Heart left ventricle (tissue), 13 donors: ENCODE results near the gene MT1M.

Source experiments
- CTCF ChIP-seq, 12 donors: fragments of 200-600 bp; sonication (generic) in 4 of 12; IDR thresholded peaks; one replicate each; pipeline versions ENCODE4 v1.5.0 to v1.8.0; 2018 to 2022; ENCODE audit warnings: antibody characterized with exemption in 12 of 12, mild to moderate bottlenecking in 5 of 12
- POLR2A ChIP-seq, 2 donors: fragments of 450-650 bp; IDR thresholded peaks; one replicate each; pipeline ENCODE4 v1.6.1; 2017; ENCODE audit warnings: antibody characterized with exemption in 2 of 2, mild to moderate bottlenecking in 2 of 2, moderate library complexity in 2 of 2
- donor health status: ischemic (EF 13 %, LVEDD 7.1; RV severe dilation, severe dysfunction).
- donor health status: DM: no; HTN: yes; CAD: no.
- donor health status: DM: no; HTN: no; CAD: no.
- donor health status: ischemic (EF 25% LVEDD 6.9; RV normal size, moderate dysfunction).
- donor health status: ischemic (EF 25% LVEDD 5.7; RV mildly dilated, moderate dysfunction).
- donor health status: ischemic (EF 35%, LVEDD 5.7; RV mildly dilated, moderate dysfunction).
- donor health status: nonischemic (EF 11% LVEDD 7.7; RV severe dilation, severe dysfunction).
- donor health status: DM: yes; HTN: yes; CAD: no.
- donor health status: PGD.
- donor health status: ischemic (EF 29% LVEDD 5.4; RV normal size, mild dysfunction).
- donor health status: nonischemic (EF 23%, LVEDD 6.1; RV moderate dilation, normal function).

GRCh38 chr16:56625140-56625942 is 7.1 kb upstream of the MT1M start, which contains the start of gene MT1E:
- TF ChIP-seq CTCF (IDR thresholded peaks at IDR 0.05) (no peak), POLR2A (IDR thresholded peaks at IDR 0.05) (peak in 1 of 2 donors; percentile 90)
